ENCODE measurements around the gene NSMCE3.
"Not testable (repeated sequence)": the region's sequence is repeated elsewhere in the genome, so short reads cannot be mapped to it uniquely, and the experiment has no call there.

The NSMCE3 gene

GRCh38 chr15:29270169-29270955, 740 bp upstream of the NSMCE3 start:
- DNase-seq (ENCODE audit: low read depth) = no peak

- no peak for DNase-seq (ENCODE audit: low read depth)
These were observed 727 bp downstream of the NSMCE3 start for GRCh38 chr15:29268706-29269484.

DNA sequence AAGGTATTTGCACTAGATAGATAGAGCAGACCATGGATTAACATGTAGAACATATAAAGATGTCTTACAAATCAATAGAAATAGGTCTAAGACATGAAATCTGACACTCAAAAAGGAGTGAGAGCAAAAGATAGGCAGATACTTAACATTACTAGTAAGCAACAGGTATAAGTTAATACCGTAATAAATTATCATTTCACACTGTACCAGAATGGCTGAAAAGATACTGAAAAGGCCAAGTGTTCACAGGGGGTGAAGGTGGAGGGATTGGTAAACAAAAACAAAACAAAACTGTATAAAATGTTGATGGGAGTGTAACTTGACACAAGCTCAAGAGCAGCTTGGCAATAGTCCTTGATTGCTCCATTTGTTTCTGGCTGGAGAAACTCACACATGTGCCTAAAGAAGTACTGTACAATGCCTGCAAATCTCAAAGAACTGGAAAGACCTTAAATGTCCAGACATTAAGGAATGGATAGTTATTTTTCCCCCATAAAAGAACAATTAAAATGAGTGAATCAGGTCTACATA, 3.5 kb downstream of the NSMCE3 start:
- DNase-seq (ENCODE audit: low read depth) = no peak

GRCh38 chr15:29263289-29263688, 6.3 kb downstream of the NSMCE3 start:
- no peak for DNase-seq (ENCODE audit: low read depth)

- no peak for DNase-seq (ENCODE audit: low read depth)
These were observed 6.9 kb downstream of the NSMCE3 start for GRCh38 chr15:29262738-29263137.

- no peak for DNase-seq (ENCODE audit: low read depth)
These were observed 8.7 kb downstream of the NSMCE3 start for GRCh38 chr15:29260896-29261295.

DNA sequence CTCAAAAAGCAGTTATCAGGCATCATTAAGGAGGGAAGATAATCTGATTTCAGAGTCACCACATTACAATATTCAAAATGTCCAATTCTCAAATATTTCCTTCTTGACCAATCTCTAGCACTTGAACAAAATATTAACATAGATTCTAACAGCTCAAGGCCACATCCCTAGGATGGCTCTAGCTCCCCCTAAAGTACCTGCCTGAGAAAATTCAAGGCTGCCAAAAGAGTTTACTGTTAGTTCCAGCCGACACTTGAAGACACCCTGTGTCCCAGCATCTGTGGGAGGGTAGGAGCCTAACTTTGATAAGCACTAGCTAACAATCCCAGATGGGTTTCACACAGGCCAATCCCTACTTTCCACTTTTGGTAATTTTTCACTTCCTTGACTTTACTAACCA, 10.4 kb downstream of the NSMCE3 start:
- DNase-seq (ENCODE audit: low read depth) = no peak

DNA sequence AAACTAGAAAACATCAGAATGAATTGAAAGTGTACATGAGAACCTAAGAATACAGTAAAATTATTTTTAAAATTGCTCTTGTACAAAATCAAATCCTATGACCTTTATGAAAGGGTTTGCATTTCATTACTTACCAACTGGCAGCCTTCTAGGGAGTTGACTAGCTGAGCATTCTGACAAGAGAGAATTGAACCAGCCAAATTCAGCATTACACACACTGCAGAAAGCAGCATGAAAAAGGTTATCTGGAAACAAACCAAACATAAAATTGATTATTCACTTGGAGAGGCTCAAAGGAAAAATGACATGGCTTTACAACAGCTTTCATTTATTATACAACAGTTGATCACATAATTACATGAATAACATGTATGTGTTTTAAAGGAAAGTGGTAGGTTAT, 17.4 kb downstream of the NSMCE3 start:
- DNase-seq (ENCODE audit: low read depth) = no peak

- DNase-seq (ENCODE audit: low read depth) = no peak
These were observed 25.1 kb downstream of the NSMCE3 start for GRCh38 chr15:29244544-29244943.

GRCh38 chr15:29244123-29244522, 25.5 kb downstream of the NSMCE3 start:
- DNase-seq (ENCODE audit: low read depth) = no peak

DNA sequence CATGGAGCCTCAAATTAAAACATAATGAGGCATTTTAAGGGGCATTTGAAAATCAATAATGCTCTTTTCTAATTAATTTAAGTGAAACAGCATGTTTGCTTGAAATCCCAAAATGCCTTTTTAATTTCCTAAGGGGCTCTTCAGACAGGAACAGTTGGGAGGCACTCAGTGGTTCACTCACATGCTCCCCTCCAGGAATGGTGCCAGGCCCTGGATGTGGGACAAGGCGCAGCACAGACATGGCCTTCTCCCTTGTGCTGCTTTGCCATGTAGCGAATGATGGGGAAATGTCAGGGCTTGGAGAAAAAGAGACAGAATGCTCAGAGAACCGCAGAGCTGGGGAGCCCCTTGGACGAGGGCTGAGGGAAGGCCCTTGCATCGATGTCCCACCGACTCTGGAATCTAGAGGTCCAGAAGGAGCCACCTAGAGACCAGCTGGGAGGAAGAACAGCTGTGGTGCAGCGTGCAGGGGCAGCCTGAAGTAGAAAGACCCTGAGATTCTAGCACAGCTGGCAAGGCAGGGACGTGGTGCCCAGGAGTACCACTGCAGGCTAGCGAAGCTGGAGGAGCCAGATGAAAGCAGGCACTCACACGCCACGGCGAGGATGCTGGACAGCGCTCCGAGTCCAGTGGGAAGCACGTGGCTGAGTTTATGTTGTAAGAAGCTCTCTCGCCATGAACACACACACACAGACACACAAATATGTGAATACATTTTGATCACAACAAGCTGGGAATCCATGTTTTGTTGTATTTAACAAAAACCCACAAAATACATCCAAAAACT, 27.0 kb downstream of the NSMCE3 start:
- DNase-seq (ENCODE audit: low read depth) = no peak

GRCh38 chr15:29241207-29241606, 28.4 kb downstream of the NSMCE3 start:
- DNase-seq (ENCODE audit: low read depth) = no peak

GRCh38 chr15:29239395-29239794, 30.2 kb downstream of the NSMCE3 start:
- no peak for DNase-seq (ENCODE audit: low read depth)

- DNase-seq (ENCODE audit: low read depth) = peak; percentile 13
These were observed 36.1 kb downstream of the NSMCE3 start for GRCh38 chr15:29233566-29233965.

DNA sequence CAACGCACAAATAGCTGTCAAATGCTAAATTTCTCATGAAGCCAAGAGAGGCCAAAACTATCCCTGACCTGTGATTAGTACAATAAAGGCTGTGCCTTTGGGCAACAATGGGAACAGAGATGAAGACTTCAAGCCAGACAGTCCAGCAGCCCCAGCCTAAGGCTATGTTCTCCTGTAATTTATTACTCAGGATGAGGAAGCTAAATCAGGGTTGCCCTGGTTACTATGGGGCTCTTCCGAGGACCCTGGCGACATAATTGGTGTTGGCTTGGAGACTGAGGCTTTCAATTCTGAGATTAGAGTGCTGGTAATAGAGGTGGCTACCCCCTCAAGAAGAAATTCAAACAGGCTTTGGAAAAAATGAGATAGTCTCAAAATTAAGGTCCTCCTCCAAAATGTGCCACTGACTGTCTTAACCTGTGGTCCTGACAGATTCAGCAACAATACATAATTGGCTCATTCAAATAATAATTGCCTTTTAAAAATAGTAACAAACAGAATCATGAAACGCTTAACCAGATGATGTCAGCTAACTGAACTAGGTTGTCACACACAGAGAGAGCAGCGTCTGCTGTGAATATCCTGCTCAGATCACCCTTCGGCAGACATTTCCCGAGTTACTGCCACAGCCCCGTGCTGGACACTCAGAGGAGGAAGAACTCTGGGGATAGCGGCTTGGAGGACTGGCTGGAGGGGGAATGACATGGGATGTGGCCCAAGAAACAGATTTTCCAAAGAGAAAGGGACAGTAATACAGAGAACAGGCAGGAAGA, 43.0 kb downstream of the NSMCE3 start:
- DNase-seq (ENCODE audit: low read depth) = no peak

- DNase-seq (ENCODE audit: low read depth) = no peak
These were observed 43.9 kb downstream of the NSMCE3 start for GRCh38 chr15:29225534-29226234.

- not testable (repeated sequence) for DNase-seq (ENCODE audit: low read depth)
These were observed 44.6 kb downstream of the NSMCE3 start for GRCh38 chr15:29224987-29225363.

- DNase-seq (ENCODE audit: low read depth) = not testable (repeated sequence)
These were observed 45.2 kb downstream of the NSMCE3 start for GRCh38 chr15:29224235-29224986.

DNA sequence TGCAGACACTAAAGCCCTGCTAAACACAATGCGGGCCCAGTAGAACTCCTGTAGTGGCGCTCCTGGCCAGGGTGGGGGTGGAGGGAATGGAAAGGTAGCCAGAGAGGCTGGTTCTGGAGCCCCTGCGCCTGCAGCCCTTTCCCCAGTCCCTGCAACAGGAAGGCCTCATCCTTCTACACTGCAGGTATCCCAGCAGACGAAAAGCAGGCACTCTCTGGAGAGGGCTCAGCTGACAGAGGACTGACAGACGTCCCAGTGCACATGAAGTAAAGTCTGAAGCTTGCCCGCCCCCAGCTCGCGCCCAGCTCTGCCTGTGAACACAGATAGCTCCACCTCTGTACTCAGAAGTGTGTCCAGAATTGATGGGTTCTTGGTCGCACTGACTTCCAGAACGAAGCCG, 46.0 kb downstream of the NSMCE3 start:
- no peak for DNase-seq (ENCODE audit: low read depth)

GRCh38 chr15:29222129-29222853, 47.3 kb downstream of the NSMCE3 start:
- DNase-seq (ENCODE audit: low read depth) = no peak
